IMR-90 (cell line): ENCODE results near the gene EXOC2. TPM values are rescaled to one million over a fixed set of nuclear protein-coding genes. Genes with fewer than 3 reads are reported as not detected.

Experiments
- ATAC-seq: fragments of 200-7000 bp; cut with Tn5 transposase; 2 replicates; pipeline ENCODE4 v1.9.1; 2020; ENCODE audit warnings: low read depth, mild to moderate bottlenecking, moderate library complexity
- BruUV-seq: library from RNA; stranded (reverse); fragments of 400-500 nt; replicated peaks from 2 replicates; lab custom pipeline; 2021; lab: Mats Ljungman, UMichigan
- CTCF ChIA-PET: fragments of 300-600 bp; formaldehyde crosslinking; extraction: SDS; loops from one replicate; lab custom pipeline; 2021; ENCODE audit warnings: antibody characterized with exemption; lab: Yijun Ruan, JAX
- POLR2A ChIA-PET: fragments of 300-600 bp; sonication (Branson Sonifier 250); formaldehyde crosslinking; loops from one replicate; lab custom pipeline; 2022; ENCODE audit warnings: antibody characterized with exemption; ENCODE audit not compliant: unreplicated experiment; lab: Charles Lee
- DNase-seq: peaks from one replicate; pipeline ENCODE4 v3.0.0; 2013
- H2AFZ ChIP-seq: replicated peaks from 2 replicates; pipeline ENCODE3; 2013; ENCODE audit warnings: low read length, mild to moderate bottlenecking; ENCODE audit not compliant: poor library complexity
- H2AK5ac ChIP-seq: 2 replicates; pipeline ENCODE4 v1.6.1; 2013; ENCODE audit warnings: low read depth, low read length, inconsistent platforms
- H2AK9ac ChIP-seq: replicated peaks from 2 replicates; pipeline ENCODE3; 2013; ENCODE audit warnings: mild to moderate bottlenecking, low read depth, low read length, moderate library complexity; ENCODE audit not compliant: poor library complexity
- H2BK120ac ChIP-seq: 2 replicates; pipeline ENCODE4 v1.6.1; 2013; ENCODE audit warnings: low read depth, low read length, inconsistent platforms
- H2BK15ac ChIP-seq: 3 replicates; pipeline ENCODE4 v1.6.1; 2013; ENCODE audit warnings: low read depth, low read length, inconsistent platforms
- H2BK20ac ChIP-seq: 2 replicates; pipeline ENCODE4 v1.6.1; 2013; ENCODE audit warnings: low read depth, mild to moderate bottlenecking, inconsistent platforms, low read length, moderate library complexity
- H2BK5ac ChIP-seq: 2 replicates; pipeline ENCODE4 v1.6.1; 2013; ENCODE audit warnings: mild to moderate bottlenecking, low read depth, low read length, inconsistent platforms; ENCODE audit not compliant: poor library complexity, severe bottlenecking
- H3K14ac ChIP-seq: replicated peaks from 2 replicates; pipeline ENCODE4 v1.6.1; 2013; ENCODE audit warnings: low read depth, low read length, inconsistent platforms
- H3K18ac ChIP-seq: 2 replicates; pipeline ENCODE4 v1.6.1; 2013; ENCODE audit warnings: low read depth, low read length, control low read depth
- H3K23ac ChIP-seq: 2 replicates; pipeline ENCODE4 v1.6.1; 2013; ENCODE audit warnings: low read depth, low read length, inconsistent platforms
- H3K27ac ChIP-seq: 2 replicates; pipeline ENCODE4 v1.5.1; 2013; ENCODE audit warnings: mild to moderate bottlenecking, control low read depth, low read length; ENCODE audit not compliant: insufficient read depth
- H3K27me3 ChIP-seq: 2 replicates; pipeline ENCODE4 v1.6.1; 2013; ENCODE audit warnings: low read length; ENCODE audit not compliant: control insufficient read depth, insufficient read depth
- H3K36me3 ChIP-seq: 2 replicates; pipeline ENCODE4 v1.6.1; 2013; ENCODE audit warnings: low read length, mixed read lengths; ENCODE audit not compliant: control insufficient read depth, insufficient read depth
- H3K4ac ChIP-seq: 2 replicates; pipeline ENCODE4 v1.6.1; 2013; ENCODE audit warnings: low read depth, low read length, inconsistent platforms
- H3K4me1 ChIP-seq: 2 replicates; pipeline ENCODE4 v1.6.1; 2013; ENCODE audit warnings: low read length, mixed read lengths; ENCODE audit not compliant: control insufficient read depth, insufficient read depth
- H3K4me2 ChIP-seq: 2 replicates; pipeline ENCODE4 v1.6.1; 2013; ENCODE audit warnings: low read depth, mild to moderate bottlenecking, control low read depth, low read length, moderate library complexity
- H3K4me3 ChIP-seq: 2 replicates; pipeline ENCODE4 v1.5.1; 2013; ENCODE audit warnings: low read depth, mild to moderate bottlenecking, control low read depth, low read length, moderate library complexity; ENCODE audit not compliant: insufficient read depth
- H3K56ac ChIP-seq: 2 replicates; pipeline ENCODE4 v1.6.1; 2013; ENCODE audit warnings: low read length, inconsistent platforms; ENCODE audit not compliant: insufficient read depth; ENCODE audit errors: extremely low read depth
- H3K79me1 ChIP-seq, 2 experiments: 2 replicates each; pipeline ENCODE4 v1.6.1; 2013; ENCODE audit warnings: low read length in 2 of 2, inconsistent platforms in 1 of 2, low read depth in 1 of 2
- H3K9ac ChIP-seq: 2 replicates; pipeline ENCODE4 v1.6.1; 2013; ENCODE audit warnings: low read depth, low read length, control low read depth
- H3K9me1 ChIP-seq: 2 replicates; pipeline ENCODE4 v1.6.1; 2013; ENCODE audit warnings: low read length, inconsistent platforms; ENCODE audit not compliant: insufficient read depth
- H3K9me3 ChIP-seq: 2 replicates; pipeline ENCODE4 v1.6.1; 2013; ENCODE audit warnings: low read length; ENCODE audit not compliant: control insufficient read depth, insufficient read depth
- H4K20me1 ChIP-seq: 2 replicates; pipeline ENCODE4 v1.6.1; 2013; ENCODE audit warnings: low read length, inconsistent platforms; ENCODE audit not compliant: insufficient read depth
- H4K5ac ChIP-seq: 2 replicates; pipeline ENCODE4 v1.6.1; 2013; ENCODE audit warnings: mild to moderate bottlenecking, low read depth, low read length, control low read depth
- H4K8ac ChIP-seq, 2 experiments: 2 replicates each; pipeline ENCODE4 v1.6.1; 2013; ENCODE audit warnings: low read depth in 2 of 2, low read length in 2 of 2, control low read depth in 1 of 2, inconsistent platforms in 1 of 2
- H4K91ac ChIP-seq: 2 replicates; pipeline ENCODE4 v1.6.1; 2013; ENCODE audit warnings: low read depth, low read length, inconsistent platforms; ENCODE audit not compliant: insufficient read depth
- BHLHE40 ChIP-seq: fragments of 150-350 bp; IDR thresholded peaks from 2 replicates; pipeline ENCODE4 v1.6.1; 2016; ENCODE audit warnings: mild to moderate bottlenecking, low read depth, low read length
- CEBPB ChIP-seq: IDR thresholded peaks from 2 replicates; pipeline ENCODE4 v1.6.1; 2012; ENCODE audit warnings: low read depth, low read length, improper control_type of control experiment
- CHD1 ChIP-seq: IDR thresholded peaks from 2 replicates; pipeline ENCODE4 v1.6.1; 2012; ENCODE audit warnings: low read depth, low read length, improper control_type of control experiment
- FOS ChIP-seq: fragments of 150-350 bp; IDR thresholded peaks from 2 replicates; pipeline ENCODE4 v1.6.1; 2016; ENCODE audit warnings: low read depth, low read length
- MAFK ChIP-seq: IDR thresholded peaks from 2 replicates; pipeline ENCODE4 v1.6.1; 2012; ENCODE audit warnings: low read depth, low read length, improper control_type of control experiment
- MAZ ChIP-seq: IDR thresholded peaks from 2 replicates; pipeline ENCODE4 v1.6.1; 2012; ENCODE audit warnings: low read depth, mild to moderate bottlenecking, low read length, improper control_type of control experiment, moderate library complexity, borderline replicate concordance
- MXI1 ChIP-seq: IDR thresholded peaks from 2 replicates; pipeline ENCODE4 v1.6.1; 2012; ENCODE audit warnings: low read depth, mild to moderate bottlenecking, low read length, moderate library complexity, borderline replicate concordance
- NFE2L2 ChIP-seq: fragments of 150-350 bp; IDR thresholded peaks from 2 replicates; pipeline ENCODE4 v1.6.1; 2016; ENCODE audit warnings: low read depth, mild to moderate bottlenecking, low read length
- POLR2A ChIP-seq: IDR thresholded peaks from 2 replicates; pipeline ENCODE4 v1.6.1; 2012; ENCODE audit warnings: mild to moderate bottlenecking, low read depth, low read length
- RAD21 ChIP-seq: IDR thresholded peaks from 2 replicates; pipeline ENCODE4 v1.6.1; 2012; ENCODE audit warnings: low read length, improper control_type of control experiment
- RFX5 ChIP-seq: IDR thresholded peaks from 2 replicates; pipeline ENCODE4 v1.8.0; 2012; ENCODE audit warnings: low read depth, mild to moderate bottlenecking, low read length, moderate library complexity
- SMC3 ChIP-seq: fragments of 150-350 bp; IDR thresholded peaks from 2 replicates; pipeline ENCODE4 v1.6.1; 2016; ENCODE audit warnings: low read depth, mild to moderate bottlenecking, antibody characterized with exemption, low read length, moderate library complexity
- WGBS, 2 experiments: methylation state at CpG; one replicate each; pipeline versions ENCODE4 v1.1.5 to v1.1.7; 2013; ENCODE audit warnings: missing lambda C conversion rate in 2 of 2; ENCODE audit not compliant: insufficient read length in 1 of 2; ENCODE audit errors: extremely low coverage in 2 of 2; 5-methylcytosine and 5-hydroxymethylcytosine counted together
- dilution Hi-C: fragments of 300-500 bp; cut with HindIII; formaldehyde crosslinking; loops from one replicate; pipeline ENCODE4 v1.14.3; 2018; ENCODE audit warnings: low sequenced_read_pairs; ENCODE audit not compliant: unreplicated experiment
- in situ Hi-C: fragments of 300-500 bp; cut with MboI; formaldehyde crosslinking; loops from 3 replicates; pipeline ENCODE4 v1.14.3; 2019; ENCODE audit warnings: low sequenced_read_pairs, inconsistent platforms, mixed read lengths
- intact Hi-C: fragments of 100-400 bp; cut with micrococcal nuclease; formaldehyde crosslinking; loops from 2 replicates; pipeline ENCODE4 v1.10.0; 2022
- polyA plus RNA-seq, 3 experiments: library from polyadenylated mRNA; depleted of rRNA; stranded (reverse); fragments of >200 nt; gene quantifications; 2 replicates each; pipeline ENCODE4 v1.2.3, GENCODE V29; 2012; ENCODE audit warnings: low replicate concordance in 1 of 3
- total RNA-seq: library from RNA; depleted of rRNA; stranded (reverse); fragments of >200 nt; gene quantifications from 2 replicates; pipeline ENCODE4 v1.2.3, GENCODE V29; 2012
- TF ChIP-seq, protein P1 (sequence below): fragments of 150-350 bp; IDR thresholded peaks from 2 replicates; pipeline ENCODE4 v1.6.1; 2017; ENCODE audit warnings: mild to moderate bottlenecking, antibody characterized with exemption, low read length, low read depth
- TF ChIP-seq, protein P2 (sequence below): fragments of 150-350 bp; IDR thresholded peaks from 2 replicates; pipeline ENCODE4 v1.6.1; 2016; ENCODE audit warnings: low read depth, mild to moderate bottlenecking, low read length, moderate library complexity, borderline replicate concordance
- TF ChIP-seq, protein P3 (sequence below): conservative IDR thresholded peaks from 2 replicates; pipeline ENCODE4 v1.5.1; 2012; ENCODE audit warnings: mild to moderate bottlenecking, low read depth, low read length, improper control_type of control experiment

Gene EXOC2
- total and polyA plus RNA-seq, 2 of the 4 experiments (the other 2 are of a cell fraction) = 13.1 to 37.3 TPM

DNA sequence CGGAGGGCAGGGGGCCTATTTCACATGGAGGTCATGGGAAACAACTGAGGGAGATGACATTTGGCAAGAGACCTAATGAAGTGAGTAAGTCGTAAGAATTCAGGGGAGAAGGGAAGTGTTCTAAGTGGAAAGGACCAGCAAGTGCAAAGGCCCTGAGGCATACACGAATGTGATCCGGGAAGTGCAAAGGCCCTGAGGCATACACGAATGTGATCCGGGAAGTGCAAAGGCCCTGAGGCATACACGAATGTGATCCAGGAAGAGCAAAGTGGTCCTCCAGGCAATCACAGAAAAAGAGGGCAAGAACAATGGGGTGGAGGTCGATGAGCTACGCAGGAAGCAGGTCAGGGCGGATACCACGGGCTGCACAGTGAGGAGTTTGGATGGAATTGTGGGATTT, 24.2 kb upstream of the EXOC2 start:
- no peak for TF ChIP-seq MAZ
- no peak for TF ChIP-seq POLR2A
- no peak for TF ChIP-seq FOS
- TF ChIP-seq, protein P1, sequence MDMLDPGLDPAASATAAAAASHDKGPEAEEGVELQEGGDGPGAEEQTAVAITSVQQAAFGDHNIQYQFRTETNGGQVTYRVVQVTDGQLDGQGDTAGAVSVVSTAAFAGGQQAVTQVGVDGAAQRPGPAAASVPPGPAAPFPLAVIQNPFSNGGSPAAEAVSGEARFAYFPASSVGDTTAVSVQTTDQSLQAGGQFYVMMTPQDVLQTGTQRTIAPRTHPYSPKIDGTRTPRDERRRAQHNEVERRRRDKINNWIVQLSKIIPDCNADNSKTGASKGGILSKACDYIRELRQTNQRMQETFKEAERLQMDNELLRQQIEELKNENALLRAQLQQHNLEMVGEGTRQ = no peak
- TF ChIP-seq CHD1 = no peak
- TF ChIP-seq MAFK = no peak
- TF ChIP-seq, protein P2, sequence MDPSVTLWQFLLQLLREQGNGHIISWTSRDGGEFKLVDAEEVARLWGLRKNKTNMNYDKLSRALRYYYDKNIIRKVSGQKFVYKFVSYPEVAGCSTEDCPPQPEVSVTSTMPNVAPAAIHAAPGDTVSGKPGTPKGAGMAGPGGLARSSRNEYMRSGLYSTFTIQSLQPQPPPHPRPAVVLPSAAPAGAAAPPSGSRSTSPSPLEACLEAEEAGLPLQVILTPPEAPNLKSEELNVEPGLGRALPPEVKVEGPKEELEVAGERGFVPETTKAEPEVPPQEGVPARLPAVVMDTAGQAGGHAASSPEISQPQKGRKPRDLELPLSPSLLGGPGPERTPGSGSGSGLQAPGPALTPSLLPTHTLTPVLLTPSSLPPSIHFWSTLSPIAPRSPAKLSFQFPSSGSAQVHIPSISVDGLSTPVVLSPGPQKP = no peak
- TF ChIP-seq, protein P3, sequence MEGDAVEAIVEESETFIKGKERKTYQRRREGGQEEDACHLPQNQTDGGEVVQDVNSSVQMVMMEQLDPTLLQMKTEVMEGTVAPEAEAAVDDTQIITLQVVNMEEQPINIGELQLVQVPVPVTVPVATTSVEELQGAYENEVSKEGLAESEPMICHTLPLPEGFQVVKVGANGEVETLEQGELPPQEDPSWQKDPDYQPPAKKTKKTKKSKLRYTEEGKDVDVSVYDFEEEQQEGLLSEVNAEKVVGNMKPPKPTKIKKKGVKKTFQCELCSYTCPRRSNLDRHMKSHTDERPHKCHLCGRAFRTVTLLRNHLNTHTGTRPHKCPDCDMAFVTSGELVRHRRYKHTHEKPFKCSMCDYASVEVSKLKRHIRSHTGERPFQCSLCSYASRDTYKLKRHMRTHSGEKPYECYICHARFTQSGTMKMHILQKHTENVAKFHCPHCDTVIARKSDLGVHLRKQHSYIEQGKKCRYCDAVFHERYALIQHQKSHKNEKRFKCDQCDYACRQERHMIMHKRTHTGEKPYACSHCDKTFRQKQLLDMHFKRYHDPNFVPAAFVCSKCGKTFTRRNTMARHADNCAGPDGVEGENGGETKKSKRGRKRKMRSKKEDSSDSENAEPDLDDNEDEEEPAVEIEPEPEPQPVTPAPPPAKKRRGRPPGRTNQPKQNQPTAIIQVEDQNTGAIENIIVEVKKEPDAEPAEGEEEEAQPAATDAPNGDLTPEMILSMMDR = no peak
- no peak for TF ChIP-seq BHLHE40
- TF ChIP-seq RAD21 = no peak
- no peak for TF ChIP-seq NFE2L2
- no peak for TF ChIP-seq CEBPB
- no peak for TF ChIP-seq SMC3
- TF ChIP-seq RFX5 = no peak
- no peak for TF ChIP-seq MXI1

More for the DNA sequence above, 24.2 kb upstream of the EXOC2 start:
- no peak overlapping the region for H2BK20ac ChIP-seq
- no peak overlapping the region for H3K4me2 ChIP-seq
- H3K18ac ChIP-seq = no peak overlapping the region
- in situ Hi-C loops = loop anchor here (10.0 kb wide), 1 partner anchor 688 kb away; no protein-coding TSS in a partner anchor
- H4K91ac ChIP-seq = no peak overlapping the region
- no TSS peak for BruUV-seq
- intact Hi-C loops = no loop called here
- H3K9me1 ChIP-seq = peaks cover 4% of the 10 kb centered on the region; the same call in 1 of the 2 replicates
- dilution Hi-C loops = no loop called here
- H3K9ac ChIP-seq = no peak overlapping the region
- no peak overlapping the region for H4K8ac ChIP-seq
- H2AFZ ChIP-seq = no peak overlapping the region
- POLR2A ChIA-PET = no interaction called here
- no peak overlapping the region for H3K4ac ChIP-seq
- no peaks in the 10 kb centered on the region for H4K20me1 ChIP-seq
- no peak overlapping the region for H3K27ac ChIP-seq
- no peak overlapping the region for H3K56ac ChIP-seq
- no peaks in the 10 kb centered on the region; the same call in 1 of the 2 replicates for H3K27me3 ChIP-seq
- WGBS, 2 experiments = 95% methylated on average over 10 of the region's 11 CpGs; no CpG with 5 or more reads in 1 of the 2 experiments
- no peak overlapping the region for H4K5ac ChIP-seq
- H3K36me3 ChIP-seq = no peaks in the 10 kb centered on the region
- H3K23ac ChIP-seq = no peak overlapping the region
- ATAC-seq (no peak), DNase-seq (no peak)
- no peak overlapping the region for H3K14ac ChIP-seq
- H3K9me3 ChIP-seq = no peaks in the 10 kb centered on the region
- H2BK5ac ChIP-seq = no peak overlapping the region
- no peaks in the 10 kb centered on the region for H3K79me1 ChIP-seq
- H2BK120ac ChIP-seq = no peak overlapping the region
- CTCF ChIA-PET = no interaction called here
- H2AK9ac ChIP-seq = no peak overlapping the region
- no peak overlapping the region for H2AK5ac ChIP-seq
- no peak overlapping the region for H3K4me3 ChIP-seq
- peaks cover 4% of the 10 kb centered on the region for H3K4me1 ChIP-seq
- H2BK15ac ChIP-seq = no peak overlapping the region
